HG02571 (cell line): ENCODE data around the gene ARF6.
"Not testable (repeated sequence)": the region's sequence is repeated elsewhere in the genome, so short reads cannot be mapped to it uniquely, and the experiment has no call there.

ENCODE experiments used
- ATAC-seq: cut with Tn5 transposase; IDR thresholded peaks from one replicate; pipeline ENCODE4 v1.9.1; 2021; ENCODE audit warnings: mild to moderate bottlenecking, moderate library complexity; ENCODE audit not compliant: unreplicated experiment

Gene ARF6

GRCh38 chr14:49875640-49876198 is 17.2 kb upstream of the ARF6 start:
- no peak for ATAC-seq

GRCh38 chr14:49876563-49877127 is 16.2 kb upstream of the ARF6 start:
- ATAC-seq, result no peak

- ATAC-seq, result peak; percentile 79
Measured at GRCh38 chr14:49879646-49880204, 13.2 kb upstream of the ARF6 start.

- no peak for ATAC-seq
Measured at GRCh38 chr14:49880267-49881064, 12.4 kb upstream of the ARF6 start.

- ATAC-seq, result no peak
Measured at GRCh38 chr14:49881350-49882001, 11.4 kb upstream of the ARF6 start.

GRCh38 chr14:49882826-49883694 is 9.8 kb upstream of the ARF6 start:
- ATAC-seq, result no peak

- ATAC-seq, result no peak
Measured at GRCh38 chr14:49886523-49886922, 6.4 kb upstream of the ARF6 start.

- ATAC-seq, result no peak
Measured at GRCh38 chr14:49888293-49888692, 4.6 kb upstream of the ARF6 start.

GRCh38 chr14:49892301-49892635 is 614 bp upstream of the ARF6 start:
- peak; percentile 30 for ATAC-seq

- peak; percentile 45 for ATAC-seq
Measured at GRCh38 chr14:49893309-49894213, 679 bp downstream of the ARF6 start.

- ATAC-seq, result not testable (repeated sequence)
Measured at GRCh38 chr14:49894214-49895107, 1.6 kb downstream of the ARF6 start.

- no peak for ATAC-seq
Measured at GRCh38 chr14:49895480-49895879, 2.6 kb downstream of the ARF6 start.

GRCh38 chr14:49896272-49896671 is 3.4 kb downstream of the ARF6 start:
- not testable (repeated sequence) for ATAC-seq

GRCh38 chr14:49896966-49897365 is 4.1 kb downstream of the ARF6 start:
- no peak for ATAC-seq

- no peak for ATAC-seq
Measured at GRCh38 chr14:49897414-49897813, 4.5 kb downstream of the ARF6 start.

GRCh38 chr14:49897965-49898364 is 5.1 kb downstream of the ARF6 start:
- ATAC-seq, result no peak

- no peak for ATAC-seq
Measured at GRCh38 chr14:49898485-49898884, 5.6 kb downstream of the ARF6 start.

GRCh38 chr14:49900973-49901372 is 8.1 kb downstream of the ARF6 start:
- ATAC-seq, result no peak
